Activated T-cell treated with anti-CD3 and anti-CD28 coated beads, Interleukin-2, amount 50 U/mL, for 48 hours (primary cell): Measurements from ENCODE around the gene CCNB1IP1.
"Not testable (repeated sequence)": the region's sequence is repeated elsewhere in the genome, so short reads cannot be mapped to it uniquely, and the experiment has no call there.

Source experiments
- DNase-seq, 2 experiments: peaks; one replicate each; pipeline ENCODE4 v3.0.0-alpha.2; 2020

The CCNB1IP1 gene, protein sequence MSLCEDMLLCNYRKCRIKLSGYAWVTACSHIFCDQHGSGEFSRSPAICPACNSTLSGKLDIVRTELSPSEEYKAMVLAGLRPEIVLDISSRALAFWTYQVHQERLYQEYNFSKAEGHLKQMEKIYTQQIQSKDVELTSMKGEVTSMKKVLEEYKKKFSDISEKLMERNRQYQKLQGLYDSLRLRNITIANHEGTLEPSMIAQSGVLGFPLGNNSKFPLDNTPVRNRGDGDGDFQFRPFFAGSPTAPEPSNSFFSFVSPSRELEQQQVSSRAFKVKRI

DNA sequence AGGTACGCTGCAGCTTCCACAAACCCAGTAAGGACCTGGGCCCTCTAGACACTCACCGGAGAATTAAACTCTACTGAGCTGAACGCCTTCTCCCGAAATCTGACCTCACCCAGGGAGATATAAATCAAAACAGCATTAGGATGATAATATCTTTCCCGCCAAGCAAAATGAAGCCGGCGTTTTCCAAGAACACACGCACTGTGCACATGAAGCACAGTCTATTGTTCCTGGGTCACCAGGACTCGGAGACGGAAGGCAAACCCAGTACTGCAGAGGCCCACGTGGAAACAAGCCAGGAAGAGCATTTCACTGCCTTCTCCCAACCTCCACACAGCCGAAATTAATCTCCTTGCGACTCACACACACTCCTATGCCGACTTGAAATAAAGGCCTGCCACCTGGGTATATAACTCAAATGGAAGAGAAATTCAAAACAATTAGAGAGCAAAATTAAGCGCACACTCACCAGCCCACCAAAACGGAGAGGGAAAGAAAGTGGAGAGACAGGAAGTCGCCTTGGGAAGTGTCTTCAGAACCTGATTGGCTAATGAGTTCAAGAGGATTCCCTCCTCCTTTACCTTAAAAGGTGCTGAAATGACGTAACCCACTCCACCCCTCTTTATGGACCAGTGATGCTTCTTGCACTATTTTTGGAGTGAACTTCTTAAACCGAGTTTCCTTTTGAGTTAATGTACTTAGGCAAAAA lies at the start of gene CCNB1IP1:
Gene CCNB1IP1, minus strand, starts transcription at position 492 of the 706 bp plus-strand sequence. CDS start 16,756 bp downstream, outside the sequence.
- DNase-seq = peak; percentile 55 to 63

DNA sequence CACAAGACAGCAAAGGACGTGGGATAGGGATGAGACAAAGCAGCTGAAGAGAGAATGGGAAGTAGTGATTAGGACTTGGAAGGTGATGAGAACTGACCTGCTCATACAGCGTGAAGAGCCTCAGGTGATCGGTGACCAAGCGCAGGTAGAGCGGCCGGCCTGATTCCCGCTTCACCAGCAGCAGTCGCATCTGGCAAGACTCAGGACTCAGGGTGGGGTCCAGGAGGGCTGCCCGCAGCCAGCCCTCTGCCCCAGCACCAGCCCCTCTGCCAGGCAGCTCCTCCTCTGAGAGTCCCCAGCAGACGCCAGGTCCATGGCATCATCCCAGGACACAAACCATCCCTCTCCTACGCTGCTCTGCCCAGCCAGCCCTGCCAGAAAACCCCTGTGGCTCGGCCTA lies 49.4 kb upstream of the CCNB1IP1 start:
- DNase-seq = no peak

DNA sequence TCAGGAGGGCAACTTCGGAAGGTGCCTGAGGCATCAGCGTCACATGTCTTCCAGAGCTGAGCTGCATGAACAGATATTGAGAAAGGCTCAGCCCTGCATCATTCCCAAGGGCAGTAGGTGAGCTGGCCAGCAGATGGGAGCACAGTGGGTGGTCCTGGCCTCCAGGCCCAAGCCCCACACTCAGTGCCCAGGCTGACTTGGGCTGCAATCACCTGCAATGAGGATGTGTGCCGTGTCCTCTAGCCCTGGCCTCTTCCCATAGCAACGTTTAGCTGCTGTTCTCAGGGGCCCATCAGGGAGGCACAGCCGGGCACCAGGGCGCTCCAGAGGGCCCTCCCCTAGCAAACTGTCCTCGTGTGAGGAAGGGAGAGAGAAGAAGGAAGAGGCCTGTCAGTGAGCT lies 48.3 kb upstream of the CCNB1IP1 start:
- no peak for DNase-seq

GRCh38 chr14:20380681-20381080 lies 47.6 kb upstream of the CCNB1IP1 start:
- no peak for DNase-seq

DNA sequence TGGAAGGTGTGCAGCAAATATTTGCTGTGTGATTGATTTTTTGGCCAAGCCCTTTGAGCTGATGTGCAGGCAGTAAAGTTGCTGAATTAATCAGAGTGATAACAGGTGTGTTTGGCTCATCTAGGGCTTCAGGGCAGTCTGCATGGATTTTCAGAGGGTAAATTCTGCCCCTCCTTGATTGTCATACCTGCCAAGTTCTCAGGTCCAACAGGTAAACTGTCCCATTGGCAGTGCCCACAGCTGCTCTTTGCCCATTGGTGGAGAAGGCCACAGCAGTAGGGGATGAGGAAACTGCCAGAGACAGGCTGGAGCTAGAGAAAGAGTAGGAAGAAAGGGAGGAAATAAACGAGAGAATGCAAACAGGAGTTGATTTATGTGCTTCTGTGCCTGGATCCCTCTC lies 46.7 kb upstream of the CCNB1IP1 start:
- DNase-seq = no peak

DNA sequence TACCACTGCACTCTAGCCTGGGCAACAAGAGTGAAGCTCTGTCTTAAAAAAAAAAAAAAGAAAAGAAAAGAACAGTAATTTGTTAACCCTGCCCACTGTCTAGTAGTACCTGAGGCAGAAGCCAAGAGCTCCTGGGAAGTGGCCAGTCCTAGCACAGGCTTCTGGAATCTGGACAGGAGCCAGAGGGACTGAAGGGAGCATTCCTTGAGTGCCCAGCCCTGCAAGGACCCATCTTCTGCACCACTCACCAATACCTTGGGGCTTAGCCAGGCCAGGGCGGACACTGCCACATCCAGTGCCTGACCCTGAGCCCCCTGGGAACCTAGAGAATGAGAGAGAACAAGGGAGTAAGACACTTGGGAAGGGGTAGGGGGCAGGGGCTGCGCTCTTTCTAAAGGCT lies 44.1 kb upstream of the CCNB1IP1 start:
- no peak for DNase-seq

- no peak for DNase-seq
Measured at GRCh38 chr14:20376071-20376588, 43.1 kb upstream of the CCNB1IP1 start.

DNA sequence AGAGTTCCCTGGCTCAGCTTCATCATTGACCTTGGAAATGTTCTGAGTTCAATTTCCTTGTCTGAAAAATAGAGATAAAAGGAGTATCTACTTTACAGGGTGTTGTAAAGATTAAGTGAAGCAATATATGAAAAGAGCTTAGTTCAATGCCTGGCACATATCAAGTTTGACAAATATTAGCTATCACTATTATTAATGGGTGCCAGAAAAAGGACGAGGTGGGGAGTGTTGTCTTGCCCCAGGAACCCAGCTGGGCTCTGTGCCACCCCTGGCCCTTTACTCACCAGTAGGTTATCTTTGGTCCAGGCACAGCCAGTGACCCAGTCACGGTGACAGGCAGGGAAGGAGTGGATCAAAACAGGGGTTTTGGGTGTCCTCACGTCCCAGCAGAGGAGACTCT lies 42.4 kb upstream of the CCNB1IP1 start:
- no peak for DNase-seq

DNA sequence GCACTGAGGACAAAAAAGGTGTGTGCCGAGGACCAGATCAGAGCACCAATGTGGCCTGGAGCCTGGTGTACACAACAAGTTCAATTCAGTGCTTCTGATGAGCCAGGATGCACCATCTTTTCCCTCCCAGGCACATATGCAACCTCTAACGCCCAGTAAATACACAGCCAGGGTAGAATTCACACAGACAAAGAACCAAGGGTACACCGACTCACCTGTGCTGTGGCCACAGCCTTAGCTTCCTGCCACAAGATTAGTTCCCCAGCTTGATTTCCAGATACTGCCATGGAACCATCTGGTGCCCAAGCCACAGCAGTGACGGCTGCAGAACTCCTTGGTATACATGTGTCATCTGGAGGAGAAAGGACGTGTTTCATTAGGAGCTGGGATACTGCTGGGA lies 39.7 kb upstream of the CCNB1IP1 start:
- DNase-seq = no peak

DNA sequence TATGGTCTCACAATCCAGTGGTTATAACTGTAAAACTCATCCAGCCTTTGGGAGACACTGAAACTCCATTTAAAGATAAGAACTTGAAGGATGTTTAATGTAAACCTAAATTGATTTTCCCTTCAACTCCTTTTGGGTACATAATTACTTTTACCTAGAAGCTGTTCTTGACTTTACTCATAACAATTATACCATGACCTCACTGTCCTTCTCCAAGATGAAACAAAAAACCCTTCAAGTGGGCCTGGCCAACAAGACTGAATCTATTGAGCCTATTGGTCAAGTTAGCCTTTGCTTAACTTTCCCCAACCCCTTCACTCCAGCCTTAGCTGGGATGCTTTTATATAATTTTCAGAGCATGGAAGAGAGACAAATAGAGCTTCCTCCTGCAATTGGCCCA lies 32.8 kb upstream of the CCNB1IP1 start:
- DNase-seq = no peak

DNA sequence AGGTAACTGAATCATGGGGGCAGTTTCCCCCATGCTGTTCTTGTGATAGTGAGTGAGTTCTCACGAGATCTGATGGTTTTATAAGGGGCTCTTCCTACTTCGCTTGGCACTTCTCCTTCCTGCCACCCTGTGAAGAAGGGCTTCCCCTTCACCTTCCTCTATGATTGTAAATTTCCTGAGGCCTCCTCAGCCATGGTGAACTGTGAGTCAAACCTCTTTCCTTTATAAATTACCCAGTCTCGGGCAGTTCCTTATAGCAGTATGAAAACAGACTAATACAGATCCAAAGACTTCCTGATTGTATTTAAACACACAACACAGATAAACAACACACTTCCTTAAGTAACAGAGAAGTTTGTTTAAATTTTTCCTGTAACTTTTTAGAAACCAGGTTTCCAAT lies 25.4 kb upstream of the CCNB1IP1 start:
- DNase-seq = not testable (repeated sequence)

- DNase-seq = no peak
Measured at GRCh38 chr14:20356422-20356821, 23.3 kb upstream of the CCNB1IP1 start.

DNA sequence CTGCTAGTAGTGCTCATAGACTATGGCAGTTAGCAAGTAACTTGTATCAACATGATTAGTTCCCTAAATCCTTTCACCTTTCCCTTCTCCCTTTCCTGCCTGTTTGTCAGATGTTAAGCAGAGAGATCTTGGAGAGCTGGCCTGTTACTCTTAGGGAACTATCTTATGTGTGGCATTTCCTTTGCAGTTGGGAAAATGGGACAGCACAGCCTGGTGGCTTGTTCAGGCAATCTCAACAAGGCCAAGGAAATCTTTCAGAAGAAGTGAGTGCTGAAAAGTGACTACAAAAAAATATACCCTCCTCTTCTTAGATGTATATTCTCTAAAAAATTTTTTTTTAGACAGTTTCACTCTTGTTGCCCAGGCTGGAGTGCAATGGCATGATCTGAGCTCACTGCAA lies 17.8 kb upstream of the CCNB1IP1 start:
- DNase-seq = no peak

DNA sequence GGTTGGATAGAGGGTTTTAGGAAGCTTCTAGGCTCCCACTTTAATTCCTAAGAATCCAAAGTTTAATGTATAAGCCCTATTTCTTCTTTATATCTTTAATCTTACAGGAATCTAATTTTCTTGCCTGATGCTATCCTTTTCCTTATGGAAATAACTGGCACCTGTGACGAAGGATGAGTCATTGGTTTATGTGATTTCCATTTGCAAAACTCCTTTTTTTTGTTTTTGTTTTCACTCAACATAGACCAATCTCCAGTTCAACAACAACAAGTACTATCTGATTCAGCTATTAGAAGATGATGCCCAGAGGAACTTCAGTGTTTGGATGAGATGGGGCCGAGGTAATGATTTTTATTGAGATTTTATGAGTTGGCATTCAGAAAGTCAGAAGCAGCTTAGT lies 17.2 kb upstream of the CCNB1IP1 start:
- no peak for DNase-seq

GRCh38 chr14:20347747-20348146 lies 14.7 kb upstream of the CCNB1IP1 start:
- no peak for DNase-seq

- DNase-seq = no peak
Measured at GRCh38 chr14:20346713-20347112, 13.6 kb upstream of the CCNB1IP1 start.

GRCh38 chr14:20345366-20345765 lies 12.3 kb upstream of the CCNB1IP1 start:
- no peak for DNase-seq

- DNase-seq = no peak
Measured at GRCh38 chr14:20343862-20344220, 10.8 kb upstream of the CCNB1IP1 start.

GRCh38 chr14:20343092-20343861 lies 10.2 kb upstream of the CCNB1IP1 start, which contains the start of gene PARP2:
Gene PARP2 (plus strand): TSS chr14:20343635. CDS start chr14:20343642, 7 bp downstream.
- DNase-seq = peak; percentile 97 to 98

DNA sequence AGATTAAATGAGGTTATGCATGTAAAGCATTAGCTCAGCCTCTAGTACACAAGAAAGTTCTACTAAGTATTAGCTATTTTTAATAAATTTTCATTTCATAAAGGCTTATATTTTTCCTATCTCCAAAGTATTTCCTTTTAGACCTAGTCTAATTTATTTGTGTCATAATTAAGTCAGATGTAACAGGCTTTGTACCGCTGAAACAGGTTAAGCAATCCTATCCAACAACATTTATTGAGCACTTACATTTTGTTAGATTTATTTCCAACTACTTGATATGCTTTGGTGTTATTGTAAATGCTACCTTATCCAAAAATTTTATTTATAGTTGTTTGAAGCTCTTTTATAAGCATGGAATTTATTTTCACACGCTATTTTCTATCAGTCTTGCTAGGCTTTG lies 8.6 kb upstream of the CCNB1IP1 start:
- DNase-seq = no peak

GRCh38 chr14:20341032-20341431 lies 8.0 kb upstream of the CCNB1IP1 start:
- not testable (repeated sequence) for DNase-seq

DNA sequence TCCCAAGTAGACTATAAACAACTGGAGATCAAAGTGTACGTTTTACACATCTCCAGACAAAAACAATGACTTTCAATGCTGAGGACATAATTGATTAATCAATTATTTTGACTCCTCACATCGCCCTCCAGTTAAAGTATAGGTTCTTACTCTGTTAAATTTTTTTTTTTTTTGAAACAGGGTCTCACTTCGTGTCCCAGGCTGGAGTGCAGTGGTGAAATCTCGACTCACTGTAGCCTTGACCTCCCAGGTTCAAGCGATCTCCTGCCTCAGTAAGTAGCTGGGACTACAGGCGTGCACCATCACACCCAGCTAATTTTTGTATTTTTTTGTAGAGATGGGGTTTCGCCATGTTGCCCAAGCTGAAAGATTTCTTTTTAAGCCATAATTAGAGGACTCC lies 938 bp upstream of the CCNB1IP1 start:
- no peak for DNase-seq

- no peak for DNase-seq
Measured at GRCh38 chr14:20333494-20333841, 389 bp upstream of the CCNB1IP1 start.

DNA sequence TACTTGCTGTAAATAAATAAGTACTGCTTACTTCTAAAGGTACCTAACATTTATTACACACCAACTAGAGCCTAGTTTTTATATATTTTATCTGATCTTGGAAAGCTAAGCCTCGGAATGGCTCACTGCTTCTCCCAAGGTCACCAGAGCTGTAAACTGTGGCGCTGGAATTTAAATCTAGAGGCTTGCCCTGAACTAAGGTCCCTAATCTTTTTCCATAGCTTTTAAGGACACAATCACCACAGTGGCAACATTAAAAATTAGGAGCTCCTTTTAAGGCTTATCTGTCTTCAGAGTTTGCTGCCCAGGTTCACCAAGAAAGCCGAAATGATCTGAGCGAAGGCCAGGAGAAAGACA lies 670 bp downstream of the CCNB1IP1 start:
- DNase-seq = no peak
